ENCODE data around the gene KRT15. TPM values are rescaled to one million over a fixed set of nuclear protein-coding genes. Genes with fewer than 3 reads are reported as not detected.

The KRT15 gene
- total and polyA plus RNA-seq, 9 of the 15 experiments (the other 6 are each of a cell fraction or from before 2014, with no cell fraction given): 0.28 to 4.4 (median 0.56) TPM

DNA sequence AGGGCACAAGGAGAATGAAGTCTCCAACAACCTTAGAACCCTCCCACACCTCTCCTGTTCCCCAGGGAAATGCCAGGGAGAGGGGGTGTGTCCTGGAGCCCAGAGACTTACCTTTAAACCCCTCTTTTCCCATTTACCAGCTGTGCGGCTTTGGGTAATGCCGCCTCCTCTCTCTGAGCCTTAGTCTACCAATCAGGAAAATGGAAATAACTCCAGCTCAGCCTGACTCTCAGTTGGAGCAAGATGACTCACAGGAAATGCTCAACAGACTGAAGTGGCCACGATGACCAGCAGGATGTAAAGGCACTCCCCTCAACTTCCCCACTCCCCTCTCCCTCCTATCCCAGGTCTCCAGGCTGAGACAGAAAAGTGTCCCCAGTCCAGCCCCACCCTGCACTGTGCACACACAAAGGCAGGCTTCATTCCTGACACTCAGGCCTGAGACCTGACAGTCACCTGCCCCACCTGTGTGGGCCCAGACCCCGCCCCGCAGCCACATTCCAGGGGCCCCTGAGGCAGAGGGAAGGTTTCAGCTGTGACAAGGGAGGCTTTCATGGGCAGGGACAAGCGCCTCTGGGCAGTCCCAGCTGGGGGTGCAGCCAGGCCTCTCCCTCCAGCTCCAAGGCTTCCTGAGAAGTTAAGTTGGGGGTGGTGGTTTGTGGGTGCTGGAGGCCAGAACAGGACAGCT, 3.0 kb upstream of the KRT15 start (continued):
- TF ChIP-seq NFE2 (IDR thresholded peaks at IDR 0.05; ENCODE audit: low read depth) (peak; percentile 73), MYNN (IDR thresholded peaks at IDR 0.05) (no peak), MYNN (CRISPR knock-in tag; IDR thresholded peaks at IDR 0.05) (no peak), PHF21A (IDR thresholded peaks at IDR 0.05; ENCODE audit: borderline replicate concordance, low read depth) (peak; percentile 39; the same call in 1 of the 2 replicates), ETV5 (CRISPR knock-in tag; IDR thresholded peaks at IDR 0.05; ENCODE audit: low read depth) (peak; percentile 76; the same call in 1 of the 2 replicates)
- TF ChIP-seq, protein P1, sequence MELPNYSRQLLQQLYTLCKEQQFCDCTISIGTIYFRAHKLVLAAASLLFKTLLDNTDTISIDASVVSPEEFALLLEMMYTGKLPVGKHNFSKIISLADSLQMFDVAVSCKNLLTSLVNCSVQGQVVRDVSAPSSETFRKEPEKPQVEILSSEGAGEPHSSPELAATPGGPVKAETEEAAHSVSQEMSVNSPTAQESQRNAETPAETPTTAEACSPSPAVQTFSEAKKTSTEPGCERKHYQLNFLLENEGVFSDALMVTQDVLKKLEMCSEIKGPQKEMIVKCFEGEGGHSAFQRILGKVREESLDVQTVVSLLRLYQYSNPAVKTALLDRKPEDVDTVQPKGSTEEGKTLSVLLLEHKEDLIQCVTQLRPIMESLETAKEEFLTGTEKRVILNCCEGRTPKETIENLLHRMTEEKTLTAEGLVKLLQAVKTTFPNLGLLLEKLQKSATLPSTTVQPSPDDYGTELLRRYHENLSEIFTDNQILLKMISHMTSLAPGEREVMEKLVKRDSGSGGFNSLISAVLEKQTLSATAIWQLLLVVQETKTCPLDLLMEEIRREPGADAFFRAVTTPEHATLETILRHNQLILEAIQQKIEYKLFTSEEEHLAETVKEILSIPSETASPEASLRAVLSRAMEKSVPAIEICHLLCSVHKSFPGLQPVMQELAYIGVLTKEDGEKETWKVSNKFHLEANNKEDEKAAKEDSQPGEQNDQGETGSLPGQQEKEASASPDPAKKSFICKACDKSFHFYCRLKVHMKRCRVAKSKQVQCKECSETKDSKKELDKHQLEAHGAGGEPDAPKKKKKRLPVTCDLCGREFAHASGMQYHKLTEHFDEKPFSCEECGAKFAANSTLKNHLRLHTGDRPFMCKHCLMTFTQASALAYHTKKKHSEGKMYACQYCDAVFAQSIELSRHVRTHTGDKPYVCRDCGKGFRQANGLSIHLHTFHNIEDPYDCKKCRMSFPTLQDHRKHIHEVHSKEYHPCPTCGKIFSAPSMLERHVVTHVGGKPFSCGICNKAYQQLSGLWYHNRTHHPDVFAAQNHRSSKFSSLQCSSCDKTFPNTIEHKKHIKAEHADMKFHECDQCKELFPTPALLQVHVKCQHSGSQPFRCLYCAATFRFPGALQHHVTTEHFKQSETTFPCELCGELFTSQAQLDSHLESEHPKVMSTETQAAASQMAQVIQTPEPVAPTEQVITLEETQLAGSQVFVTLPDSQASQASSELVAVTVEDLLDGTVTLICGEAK (IDR thresholded peaks at IDR 0.05): no peak
- TF ChIP-seq, protein P1 (CRISPR knock-in tag; IDR thresholded peaks at IDR 0.05): no peak
- TF ChIP-seq, protein P2, sequence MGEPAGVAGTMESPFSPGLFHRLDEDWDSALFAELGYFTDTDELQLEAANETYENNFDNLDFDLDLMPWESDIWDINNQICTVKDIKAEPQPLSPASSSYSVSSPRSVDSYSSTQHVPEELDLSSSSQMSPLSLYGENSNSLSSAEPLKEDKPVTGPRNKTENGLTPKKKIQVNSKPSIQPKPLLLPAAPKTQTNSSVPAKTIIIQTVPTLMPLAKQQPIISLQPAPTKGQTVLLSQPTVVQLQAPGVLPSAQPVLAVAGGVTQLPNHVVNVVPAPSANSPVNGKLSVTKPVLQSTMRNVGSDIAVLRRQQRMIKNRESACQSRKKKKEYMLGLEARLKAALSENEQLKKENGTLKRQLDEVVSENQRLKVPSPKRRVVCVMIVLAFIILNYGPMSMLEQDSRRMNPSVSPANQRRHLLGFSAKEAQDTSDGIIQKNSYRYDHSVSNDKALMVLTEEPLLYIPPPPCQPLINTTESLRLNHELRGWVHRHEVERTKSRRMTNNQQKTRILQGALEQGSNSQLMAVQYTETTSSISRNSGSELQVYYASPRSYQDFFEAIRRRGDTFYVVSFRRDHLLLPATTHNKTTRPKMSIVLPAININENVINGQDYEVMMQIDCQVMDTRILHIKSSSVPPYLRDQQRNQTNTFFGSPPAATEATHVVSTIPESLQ (CRISPR knock-in tag; IDR thresholded peaks at IDR 0.05): no peak
